ENCODE measurements around the gene DCAF4. TPM values are rescaled to one million over a fixed set of nuclear protein-coding genes. Genes with fewer than 3 reads are reported as not detected.

DCAF4 gene
- polyA plus RNA-seq, 1 donor: 15.3 TPM

- H3K27ac ChIP-seq (ENCODE audit: low read length): no peak overlapping the region
- no CpG with 5 or more reads among the region's 4 CpGs for WGBS (ENCODE audit: insufficient coverage, low lambda C conversion rate)
- no peak overlapping the region for H3K4me3 ChIP-seq (ENCODE audit: low read length)
Observed at GRCh38 chr14:72883961-72884360, 42.3 kb upstream of the DCAF4 start.

GRCh38 chr14:72884386-72884785 lies 41.9 kb upstream of the DCAF4 start:
- no peak overlapping the region for H3K27ac ChIP-seq (ENCODE audit: low read length)

More at GRCh38 chr14:72883961-72884360, 42.3 kb upstream of the DCAF4 start:
- Histone ChIP-seq H3K9me3 (ENCODE audit: control insufficient read depth, low read depth, low read length) (no peaks in the 10 kb centered on the region), H3K36me3 (ENCODE audit: control insufficient read depth, insufficient read depth, low read length) (no peaks in the 10 kb centered on the region), H3K27me3 (ENCODE audit: control insufficient read depth, insufficient read depth, low read length) (peaks cover under 1% of the 10 kb centered on the region), H3K4me1 (ENCODE audit: control insufficient read depth, insufficient read depth, low read length) (no peaks in the 10 kb centered on the region)
- no peak for DNase-seq

GRCh38 chr14:72887514-72887913 lies 38.8 kb upstream of the DCAF4 start:
- Histone ChIP-seq H3K36me3 (ENCODE audit: control insufficient read depth, insufficient read depth, low read length) (no peaks in the 10 kb centered on the region), H3K9me3 (ENCODE audit: control insufficient read depth, low read depth, low read length) (no peaks in the 10 kb centered on the region), H3K4me1 (ENCODE audit: control insufficient read depth, insufficient read depth, low read length) (peaks cover 11% of the 10 kb centered on the region), H3K27ac (ENCODE audit: low read length) (no peak overlapping the region), H3K4me3 (ENCODE audit: low read length) (no peak overlapping the region), H3K27me3 (ENCODE audit: control insufficient read depth, insufficient read depth, low read length) (peaks cover 31% of the 10 kb centered on the region)
- no peak for DNase-seq
- 100% methylated on average over 1 of the region's 3 CpGs for WGBS (ENCODE audit: insufficient coverage, low lambda C conversion rate)

More at GRCh38 chr14:72884386-72884785, 41.9 kb upstream of the DCAF4 start:
- no peaks in the 10 kb centered on the region for H3K4me1 ChIP-seq (ENCODE audit: control insufficient read depth, insufficient read depth, low read length)
- H3K27me3 ChIP-seq (ENCODE audit: control insufficient read depth, insufficient read depth, low read length): peaks cover 4% of the 10 kb centered on the region
- H3K9me3 ChIP-seq (ENCODE audit: control insufficient read depth, low read depth, low read length): no peaks in the 10 kb centered on the region
- H3K4me3 ChIP-seq (ENCODE audit: low read length): no peak overlapping the region
- no peak for DNase-seq
- no peaks in the 10 kb centered on the region for H3K36me3 ChIP-seq (ENCODE audit: control insufficient read depth, insufficient read depth, low read length)
- WGBS (ENCODE audit: insufficient coverage, low lambda C conversion rate): no CpG with 5 or more reads among the region's 4 CpGs

- no CpG with 5 or more reads among the region's 2 CpGs for WGBS (ENCODE audit: insufficient coverage, low lambda C conversion rate)
- Histone ChIP-seq H3K36me3 (ENCODE audit: control insufficient read depth, insufficient read depth, low read length) (no peaks in the 10 kb centered on the region), H3K27me3 (ENCODE audit: control insufficient read depth, insufficient read depth, low read length) (peaks cover 33% of the 10 kb centered on the region), H3K4me1 (ENCODE audit: control insufficient read depth, insufficient read depth, low read length) (peaks cover 13% of the 10 kb centered on the region), H3K9me3 (ENCODE audit: control insufficient read depth, low read depth, low read length) (no peaks in the 10 kb centered on the region), H3K27ac (ENCODE audit: low read length) (no peak overlapping the region), H3K4me3 (ENCODE audit: low read length) (no peak overlapping the region)
- DNase-seq: no peak
Observed at GRCh38 chr14:72888192-72888591, 38.1 kb upstream of the DCAF4 start.

- Histone ChIP-seq H3K27ac (ENCODE audit: low read length) (no peak overlapping the region), H3K27me3 (ENCODE audit: control insufficient read depth, insufficient read depth, low read length) (peaks cover 33% of the 10 kb centered on the region), H3K36me3 (ENCODE audit: control insufficient read depth, insufficient read depth, low read length) (no peaks in the 10 kb centered on the region), H3K4me3 (ENCODE audit: low read length) (no peak overlapping the region), H3K4me1 (ENCODE audit: control insufficient read depth, insufficient read depth, low read length) (peaks cover 13% of the 10 kb centered on the region), H3K9me3 (ENCODE audit: control insufficient read depth, low read depth, low read length) (no peaks in the 10 kb centered on the region)
- DNase-seq: no peak
- 83% methylated on average over 1 of the region's 2 CpGs for WGBS (ENCODE audit: insufficient coverage, low lambda C conversion rate)
Observed at GRCh38 chr14:72888636-72889201, 37.5 kb upstream of the DCAF4 start.

GRCh38 chr14:72889366-72889765 lies 36.9 kb upstream of the DCAF4 start:
- no CpG with 5 or more reads among the region's 5 CpGs for WGBS (ENCODE audit: insufficient coverage, low lambda C conversion rate)
- peaks cover 13% of the 10 kb centered on the region for H3K4me1 ChIP-seq (ENCODE audit: control insufficient read depth, insufficient read depth, low read length)
- no peak overlapping the region for H3K4me3 ChIP-seq (ENCODE audit: low read length)
- no peak for DNase-seq
- H3K36me3 ChIP-seq (ENCODE audit: control insufficient read depth, insufficient read depth, low read length): no peaks in the 10 kb centered on the region
- H3K27me3 ChIP-seq (ENCODE audit: control insufficient read depth, insufficient read depth, low read length): peaks cover 33% of the 10 kb centered on the region
- no peak overlapping the region for H3K27ac ChIP-seq (ENCODE audit: low read length)
- no peaks in the 10 kb centered on the region for H3K9me3 ChIP-seq (ENCODE audit: control insufficient read depth, low read depth, low read length)

- Histone ChIP-seq H3K4me3 (ENCODE audit: low read length) (peak overlapping the region; percentile 70), H3K9me3 (ENCODE audit: control insufficient read depth, low read depth, low read length) (no peaks in the 10 kb centered on the region), H3K27ac (ENCODE audit: low read length) (no peak overlapping the region), H3K36me3 (ENCODE audit: control insufficient read depth, insufficient read depth, low read length) (no peaks in the 10 kb centered on the region), H3K27me3 (ENCODE audit: control insufficient read depth, insufficient read depth, low read length) (peaks cover 40% of the 10 kb centered on the region), H3K4me1 (ENCODE audit: control insufficient read depth, insufficient read depth, low read length) (peaks cover 20% of the 10 kb centered on the region)
- DNase-seq: no peak
- WGBS (ENCODE audit: insufficient coverage, low lambda C conversion rate): no CpG with 5 or more reads among the region's 14 CpGs
Observed at GRCh38 chr14:72891666-72892102, 34.6 kb upstream of the DCAF4 start.

GRCh38 chr14:72892103-72892878 lies 34.0 kb upstream of the DCAF4 start:
- no peak overlapping the region for H3K27ac ChIP-seq (ENCODE audit: low read length)
- H3K36me3 ChIP-seq (ENCODE audit: control insufficient read depth, insufficient read depth, low read length): no peaks in the 10 kb centered on the region
- peak in 1 of 2 donors; percentile 51 for DNase-seq
- H3K4me1 ChIP-seq (ENCODE audit: control insufficient read depth, insufficient read depth, low read length): peaks cover 20% of the 10 kb centered on the region
- WGBS (ENCODE audit: insufficient coverage, low lambda C conversion rate): no CpG with 5 or more reads among the region's 47 CpGs
- H3K9me3 ChIP-seq (ENCODE audit: control insufficient read depth, low read depth, low read length): no peaks in the 10 kb centered on the region
- H3K4me3 ChIP-seq (ENCODE audit: low read length): peak overlapping the region; percentile 70
- H3K27me3 ChIP-seq (ENCODE audit: control insufficient read depth, insufficient read depth, low read length): peaks cover 40% of the 10 kb centered on the region

- Histone ChIP-seq H3K9me3 (ENCODE audit: control insufficient read depth, low read depth, low read length) (no peaks in the 10 kb centered on the region), H3K27me3 (ENCODE audit: control insufficient read depth, insufficient read depth, low read length) (peaks cover 40% of the 10 kb centered on the region), H3K4me3 (ENCODE audit: low read length) (peak overlapping the region; percentile 70), H3K27ac (ENCODE audit: low read length) (no peak overlapping the region), H3K36me3 (ENCODE audit: control insufficient read depth, insufficient read depth, low read length) (no peaks in the 10 kb centered on the region), H3K4me1 (ENCODE audit: control insufficient read depth, insufficient read depth, low read length) (peaks cover 20% of the 10 kb centered on the region)
- no CpG with 5 or more reads among the region's 68 CpGs for WGBS (ENCODE audit: insufficient coverage, low lambda C conversion rate)
- peak in 1 of 2 donors; percentile 55 for DNase-seq
Observed at GRCh38 chr14:72892879-72893635, 33.2 kb upstream of the DCAF4 start.

GRCh38 chr14:72893636-72894322 lies 32.5 kb upstream of the DCAF4 start, which contains the start of gene DPF3:
Gene DPF3, minus strand, starts transcription at chr14:72894101. Its CDS starts 13 bp downstream, at chr14:72894088.
- H3K4me3 ChIP-seq (ENCODE audit: low read length): peak within 1 kb of the TSS; percentile 70
- no peaks in the 10 kb centered on the region for H3K9me3 ChIP-seq (ENCODE audit: control insufficient read depth, low read depth, low read length)
- 0% methylated on average over 1 of the region's 54 CpGs for WGBS (ENCODE audit: insufficient coverage, low lambda C conversion rate)
- peak within 1 kb of the TSS; percentile 23 for H3K27ac ChIP-seq (ENCODE audit: low read length)
- peaks cover 20% of the 10 kb centered on the region for H3K4me1 ChIP-seq (ENCODE audit: control insufficient read depth, insufficient read depth, low read length)
- H3K36me3 ChIP-seq (ENCODE audit: control insufficient read depth, insufficient read depth, low read length): no peaks in the 10 kb centered on the region
- peaks cover 40% of the 10 kb centered on the region for H3K27me3 ChIP-seq (ENCODE audit: control insufficient read depth, insufficient read depth, low read length)
- peak; percentile 92 to 96 for DNase-seq
